Measurements from ENCODE around the gene FEM1C. TPM values are rescaled to one million over a fixed set of nuclear protein-coding genes. Genes with fewer than 3 reads are reported as not detected.

The FEM1C gene
- total RNA-seq, 1 experiment from 2014 or later, result 27.5 TPM

DNA sequence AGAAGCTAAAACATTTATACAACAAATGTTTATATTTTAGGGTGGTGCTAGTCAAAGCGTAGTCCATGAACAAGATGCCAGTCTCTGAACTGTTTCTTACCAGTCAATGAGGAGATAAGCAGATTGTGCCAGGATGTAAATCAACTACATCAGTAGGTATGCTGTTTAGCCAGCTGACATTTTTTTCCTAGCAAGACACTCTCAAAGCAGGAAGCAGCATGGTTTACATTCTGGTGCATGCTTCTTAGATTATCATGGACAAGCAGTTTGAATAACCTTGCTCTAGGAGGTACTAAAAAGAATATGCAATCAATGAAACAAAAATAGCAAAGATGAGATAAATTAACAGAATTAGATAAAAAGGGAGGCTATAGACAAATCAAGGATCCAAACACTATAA is 40.7 kb upstream of the FEM1C start:
- POLR2A ChIA-PET, result no interaction called here

More for the DNA sequence above, 40.7 kb upstream of the FEM1C start:
- Histone ChIP-seq H3K27ac (ENCODE audit: low read depth, low read length) (no peak overlapping the region), H2AFZ (ENCODE audit: low read depth, low read length, poor library complexity, severe bottlenecking) (no peak overlapping the region), H3K27me3 (ENCODE audit: insufficient read depth, low read length) (no peaks in the 10 kb centered on the region), H3K4me1 (ENCODE audit: control insufficient read depth in 1 of 2, insufficient read depth in 2 of 2, low read length in 2 of 2) (peaks cover 0 to 4% of the 10 kb centered on the region in 2 experiments; a peak in 1 of 4 replicates), H3K79me2 (ENCODE audit: insufficient read depth, low read length) (peaks cover 6% of the 10 kb centered on the region; the same call in 1 of the 2 replicates), H4K20me1 (ENCODE audit: insufficient read depth) (no peaks in the 10 kb centered on the region), H3K9me3 (ENCODE audit: control insufficient read depth in 1 of 2, insufficient read depth in 1 of 2, low read depth in 1 of 2, low read length in 2 of 2) (no peaks in the 10 kb centered on the region), H3K4me2 (ENCODE audit: low read length) (no peak overlapping the region), H3K9ac (ENCODE audit: low read length) (no peak overlapping the region), H3K9me2 (ENCODE audit: insufficient read depth) (no peaks in the 10 kb centered on the region), H3K4me3 (replicated peaks in 1 of 2; ENCODE audit: low read depth in 1 of 2, low read length in 2 of 2) (no peak overlapping the region), H3K36me3 (ENCODE audit: control insufficient read depth in 1 of 2, insufficient read depth in 2 of 2, low read length in 2 of 2) (no peaks in the 10 kb centered on the region)
- no peak for TF ChIP-seq EGR1 (IDR thresholded peaks at IDR 0.05; ENCODE audit: low read depth)
- TF ChIP-seq POLR2A (IDR thresholded peaks at IDR 0.05; ENCODE audit: borderline replicate concordance, extremely low read depth, insufficient read depth, insufficient read length), result no peak
- TF ChIP-seq, protein P1, sequence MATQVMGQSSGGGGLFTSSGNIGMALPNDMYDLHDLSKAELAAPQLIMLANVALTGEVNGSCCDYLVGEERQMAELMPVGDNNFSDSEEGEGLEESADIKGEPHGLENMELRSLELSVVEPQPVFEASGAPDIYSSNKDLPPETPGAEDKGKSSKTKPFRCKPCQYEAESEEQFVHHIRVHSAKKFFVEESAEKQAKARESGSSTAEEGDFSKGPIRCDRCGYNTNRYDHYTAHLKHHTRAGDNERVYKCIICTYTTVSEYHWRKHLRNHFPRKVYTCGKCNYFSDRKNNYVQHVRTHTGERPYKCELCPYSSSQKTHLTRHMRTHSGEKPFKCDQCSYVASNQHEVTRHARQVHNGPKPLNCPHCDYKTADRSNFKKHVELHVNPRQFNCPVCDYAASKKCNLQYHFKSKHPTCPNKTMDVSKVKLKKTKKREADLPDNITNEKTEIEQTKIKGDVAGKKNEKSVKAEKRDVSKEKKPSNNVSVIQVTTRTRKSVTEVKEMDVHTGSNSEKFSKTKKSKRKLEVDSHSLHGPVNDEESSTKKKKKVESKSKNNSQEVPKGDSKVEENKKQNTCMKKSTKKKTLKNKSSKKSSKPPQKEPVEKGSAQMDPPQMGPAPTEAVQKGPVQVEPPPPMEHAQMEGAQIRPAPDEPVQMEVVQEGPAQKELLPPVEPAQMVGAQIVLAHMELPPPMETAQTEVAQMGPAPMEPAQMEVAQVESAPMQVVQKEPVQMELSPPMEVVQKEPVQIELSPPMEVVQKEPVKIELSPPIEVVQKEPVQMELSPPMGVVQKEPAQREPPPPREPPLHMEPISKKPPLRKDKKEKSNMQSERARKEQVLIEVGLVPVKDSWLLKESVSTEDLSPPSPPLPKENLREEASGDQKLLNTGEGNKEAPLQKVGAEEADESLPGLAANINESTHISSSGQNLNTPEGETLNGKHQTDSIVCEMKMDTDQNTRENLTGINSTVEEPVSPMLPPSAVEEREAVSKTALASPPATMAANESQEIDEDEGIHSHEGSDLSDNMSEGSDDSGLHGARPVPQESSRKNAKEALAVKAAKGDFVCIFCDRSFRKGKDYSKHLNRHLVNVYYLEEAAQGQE (IDR thresholded peaks at IDR 0.05; ENCODE audit: low read depth), result no peak
- no peak for TF ChIP-seq SRF (IDR thresholded peaks at IDR 0.05; ENCODE audit: low read depth)
- TF ChIP-seq, protein P2, sequence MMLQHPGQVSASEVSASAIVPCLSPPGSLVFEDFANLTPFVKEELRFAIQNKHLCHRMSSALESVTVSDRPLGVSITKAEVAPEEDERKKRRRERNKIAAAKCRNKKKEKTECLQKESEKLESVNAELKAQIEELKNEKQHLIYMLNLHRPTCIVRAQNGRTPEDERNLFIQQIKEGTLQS (IDR thresholded peaks at IDR 0.05), result no peak
- TF ChIP-seq YY1 (IDR thresholded peaks at IDR 0.05; ENCODE audit: extremely low read depth, insufficient replicate concordance, low read depth, low read length), result no peak
- no peak for TF ChIP-seq SIN3A (IDR thresholded peaks at IDR 0.05; ENCODE audit: low read depth)
- TF ChIP-seq JUND (IDR thresholded peaks at IDR 0.05), result no peak
- TF ChIP-seq MAX (IDR thresholded peaks at IDR 0.05), result no peak
- TF ChIP-seq CEBPB (IDR thresholded peaks at IDR 0.05; ENCODE audit: low read depth), result no peak
- TF ChIP-seq RAD21 (IDR thresholded peaks at IDR 0.05; ENCODE audit: low read depth), result no peak
- TF ChIP-seq, protein P3, sequence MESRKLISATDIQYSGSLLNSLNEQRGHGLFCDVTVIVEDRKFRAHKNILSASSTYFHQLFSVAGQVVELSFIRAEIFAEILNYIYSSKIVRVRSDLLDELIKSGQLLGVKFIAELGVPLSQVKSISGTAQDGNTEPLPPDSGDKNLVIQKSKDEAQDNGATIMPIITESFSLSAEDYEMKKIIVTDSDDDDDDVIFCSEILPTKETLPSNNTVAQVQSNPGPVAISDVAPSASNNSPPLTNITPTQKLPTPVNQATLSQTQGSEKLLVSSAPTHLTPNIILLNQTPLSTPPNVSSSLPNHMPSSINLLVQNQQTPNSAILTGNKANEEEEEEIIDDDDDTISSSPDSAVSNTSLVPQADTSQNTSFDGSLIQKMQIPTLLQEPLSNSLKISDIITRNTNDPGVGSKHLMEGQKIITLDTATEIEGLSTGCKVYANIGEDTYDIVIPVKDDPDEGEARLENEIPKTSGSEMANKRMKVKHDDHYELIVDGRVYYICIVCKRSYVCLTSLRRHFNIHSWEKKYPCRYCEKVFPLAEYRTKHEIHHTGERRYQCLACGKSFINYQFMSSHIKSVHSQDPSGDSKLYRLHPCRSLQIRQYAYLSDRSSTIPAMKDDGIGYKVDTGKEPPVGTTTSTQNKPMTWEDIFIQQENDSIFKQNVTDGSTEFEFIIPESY (IDR thresholded peaks at IDR 0.05; ENCODE audit: extremely low read depth, insufficient replicate concordance, low read length), result no peak
- TF ChIP-seq POLR2AphosphoS5 (IDR thresholded peaks at IDR 0.05; ENCODE audit: low read depth, low read length), result no peak
- TF ChIP-seq CTCF (IDR thresholded peaks at IDR 0.05 in 2 of 3, conservative IDR thresholded peaks at IDR 0.05 in 1 of 3; ENCODE audit: borderline replicate concordance in 1 of 3, insufficient read depth in 1 of 3, low read depth in 2 of 3, low read length in 2 of 3), result no peak
- no peak for TF ChIP-seq ZFX (IDR thresholded peaks at IDR 0.05)
- no peak for TF ChIP-seq SP1 (IDR thresholded peaks at IDR 0.05; ENCODE audit: low read depth)
- no peak for TF ChIP-seq TCF7L2 (IDR thresholded peaks at IDR 0.05; ENCODE audit: borderline replicate concordance, extremely low read depth, insufficient read depth, insufficient read length)
- TF ChIP-seq FOSL1 (IDR thresholded peaks at IDR 0.05; ENCODE audit: low read depth), result no peak
- DNase-seq (ENCODE audit: low read depth, low spot score), result no peak
- intact Hi-C loops (cut with micrococcal nuclease), result loop anchor here (5.0 kb wide), 1 partner anchor 488 kb away; no protein-coding TSS in a partner anchor
- ATAC-seq, result no peak
- BruUV-seq (replicated peaks), result no TSS peak
- ChIA-PET CTCF (interaction anchor here (1.7 kb wide), 1 partner anchor 11 kb away, joined by 4 read pairs; no protein-coding TSS in a partner anchor), RAD21 (ENCODE audit: low non-redundant PET in 1 of 2, low total read pairs in 2 of 2, uncharacterized antibody in 2 of 2, unreplicated experiment in 2 of 2) (no interaction called here)

Data from HCT116 (cell line).